GM19023 (cell line): ENCODE results near the gene ZNF618.
"Not testable (repeated sequence)": the region's sequence is repeated elsewhere in the genome, so short reads cannot be mapped to it uniquely, and the experiment has no call there.

Experiments used
- ATAC-seq: cut with Tn5 transposase; IDR thresholded peaks from one replicate; pipeline ENCODE4 v1.9.1; 2021; ENCODE audit warnings: mild to moderate bottlenecking, moderate library complexity; ENCODE audit not compliant: unreplicated experiment

Gene ZNF618

GRCh38 chr9:113985968-113986585, 110.0 kb downstream of the ZNF618 start:
- ATAC-seq, result no peak

- ATAC-seq, result no peak
Measured at GRCh38 chr9:113986931-113987330, 110.8 kb downstream of the ZNF618 start.

GRCh38 chr9:113987526-113987925, 111.4 kb downstream of the ZNF618 start:
- ATAC-seq, result no peak

- ATAC-seq, result no peak
Measured at GRCh38 chr9:113988385-113989016, 112.4 kb downstream of the ZNF618 start.

GRCh38 chr9:113989017-113989713, 113.1 kb downstream of the ZNF618 start:
- ATAC-seq, result no peak

- no peak for ATAC-seq
Measured at GRCh38 chr9:113989714-113990569, 113.8 kb downstream of the ZNF618 start.

- ATAC-seq, result no peak
Measured at GRCh38 chr9:113990570-113990907, 114.4 kb downstream of the ZNF618 start.

- ATAC-seq, result no peak
Measured at GRCh38 chr9:113990975-113991471, 114.9 kb downstream of the ZNF618 start.

GRCh38 chr9:113991714-113992113, 115.6 kb downstream of the ZNF618 start:
- ATAC-seq, result no peak

- ATAC-seq, result no peak
Measured at GRCh38 chr9:113992276-113992951, 116.3 kb downstream of the ZNF618 start.

GRCh38 chr9:113992994-113993393, 116.9 kb downstream of the ZNF618 start:
- ATAC-seq, result no peak

GRCh38 chr9:113993838-113994540, 117.9 kb downstream of the ZNF618 start:
- ATAC-seq, result no peak

- no peak for ATAC-seq
Measured at GRCh38 chr9:113995401-113995800, 119.3 kb downstream of the ZNF618 start.

GRCh38 chr9:113995963-113996362, 119.9 kb downstream of the ZNF618 start:
- ATAC-seq, result no peak

GRCh38 chr9:113996531-113997001, 120.5 kb downstream of the ZNF618 start:
- no peak for ATAC-seq

GRCh38 chr9:113997064-113997463, 121.0 kb downstream of the ZNF618 start:
- not testable (repeated sequence) for ATAC-seq

- no peak for ATAC-seq
Measured at GRCh38 chr9:113997610-113998009, 121.5 kb downstream of the ZNF618 start.

- no peak for ATAC-seq
Measured at GRCh38 chr9:113998114-113998513, 122.0 kb downstream of the ZNF618 start.

- ATAC-seq, result no peak
Measured at GRCh38 chr9:113998525-113999255, 122.6 kb downstream of the ZNF618 start.
